H1 (cell line): ENCODE measurements around the gene ELANE. TPM values are rescaled to one million over a fixed set of nuclear protein-coding genes. Genes with fewer than 3 reads are reported as not detected.

ENCODE experiments used
- CTCF ChIA-PET: fragments of 300-600 bp; sonication (Branson Sonifier 250); formaldehyde crosslinking; loops from one replicate; lab custom pipeline; 2021; ENCODE audit not compliant: partially characterized antibody; lab: Charles Lee
- POLR2A ChIA-PET: fragments of 300-600 bp; sonication (Branson Sonifier 250); formaldehyde crosslinking; loops from one replicate; lab custom pipeline; 2021; ENCODE audit warnings: inconsistent platforms; ENCODE audit not compliant: partially characterized antibody; lab: Charles Lee
- DNase-seq, 2 experiments: peaks; one replicate each; pipeline versions ENCODE4 v3.0.0 to v3.0.0-alpha.2; 2010 to 2022; ENCODE audit warnings: low spot score in 2 of 2, low read depth in 1 of 2, mixed read lengths in 1 of 2
- FAIRE-seq: peaks from 2 replicates; lab custom pipeline; 2011; peaks lifted over from hg19 to GRCh38; lab: Jason Lieb, UNC
- H2AFZ ChIP-seq: 2 replicates; pipeline ENCODE4 v1.8.1; 2012; ENCODE audit warnings: low read length, inconsistent platforms
- H2AK5ac ChIP-seq: 2 replicates; pipeline ENCODE4 v1.6.1; 2013; ENCODE audit warnings: low read depth, low read length
- H2BK120ac ChIP-seq: replicated peaks from 2 replicates; pipeline ENCODE3; 2013; ENCODE audit warnings: low read depth, low read length, inconsistent platforms
- H2BK12ac ChIP-seq: 2 replicates; pipeline ENCODE4 v1.6.1; 2013; ENCODE audit warnings: low read depth, low read length
- H2BK15ac ChIP-seq: 2 replicates; pipeline ENCODE4 v1.6.1; 2013; ENCODE audit warnings: low read length
- H2BK20ac ChIP-seq: 2 replicates; pipeline ENCODE4 v1.6.1; 2013; ENCODE audit warnings: low read length
- H2BK5ac ChIP-seq: 2 replicates; pipeline ENCODE4 v1.6.1; 2013; ENCODE audit warnings: low read depth, low read length
- H3K14ac ChIP-seq: 2 replicates; pipeline ENCODE4 v1.6.1; 2013; ENCODE audit warnings: inconsistent platforms; ENCODE audit not compliant: insufficient read length
- H3K18ac ChIP-seq: 2 replicates; pipeline ENCODE4 v1.6.1; 2013; ENCODE audit warnings: low read length; ENCODE audit errors: extremely low read depth
- H3K23ac ChIP-seq: 2 replicates; pipeline ENCODE4 v1.6.1; 2013; ENCODE audit warnings: inconsistent platforms; ENCODE audit not compliant: insufficient read length
- H3K23me2 ChIP-seq: 2 replicates; pipeline ENCODE4 v1.6.1; 2013; ENCODE audit warnings: low read depth, low read length
- H3K27ac ChIP-seq: 2 replicates; pipeline ENCODE4 v1.6.1; 2011; ENCODE audit warnings: low read depth, low read length, inconsistent platforms
- H3K27me3 ChIP-seq, 4 experiments: replicated peaks in 1 of 4; 1 replicate in 1 of 4; 2 replicates in 3 of 4; pipeline versions ENCODE4 v1.6.1 to v1.8.1; 2011 to 2013; ENCODE audit warnings: low read length in 3 of 4, mild to moderate bottlenecking in 3 of 4, inconsistent platforms in 2 of 4, mixed read lengths in 2 of 4, moderate library complexity in 1 of 4; ENCODE audit not compliant: control insufficient read depth in 3 of 4, insufficient read depth in 3 of 4; ENCODE audit errors: extremely low read depth in 1 of 4
- H3K36me3 ChIP-seq, 4 experiments: 2 replicates each; pipeline versions ENCODE4 v1.6.1 to v1.8.1; 2011 to 2013; ENCODE audit warnings: mild to moderate bottlenecking in 4 of 4, low read length in 3 of 4, moderate library complexity in 2 of 4, control low read depth in 1 of 4, inconsistent platforms in 1 of 4; ENCODE audit not compliant: insufficient read depth in 4 of 4, control insufficient read depth in 2 of 4
- H3K4ac ChIP-seq: replicated peaks from 2 replicates; pipeline ENCODE3; 2013; ENCODE audit warnings: low read length, low read depth, mixed read lengths, inconsistent platforms; ENCODE audit not compliant: insufficient read length
- H3K4me1 ChIP-seq, 4 experiments: replicated peaks in 1 of 4; 1 replicate in 1 of 4; 2 replicates in 3 of 4; pipeline versions ENCODE4 v1.6.1 to v1.8.1; 2011 to 2013; ENCODE audit warnings: low read length in 3 of 4, inconsistent platforms in 2 of 4, mixed read lengths in 1 of 4; ENCODE audit not compliant: insufficient read depth in 4 of 4, control insufficient read depth in 3 of 4
- H3K4me2 ChIP-seq, 2 experiments: 2 replicates each; pipeline versions ENCODE4 v1.6.1 to v1.8.1; 2011 to 2013; ENCODE audit warnings: low read depth in 2 of 2, low read length in 2 of 2, control low read depth in 1 of 2, inconsistent platforms in 1 of 2, mild to moderate bottlenecking in 1 of 2; ENCODE audit not compliant: insufficient read depth in 1 of 2
- H3K4me3 ChIP-seq, 4 experiments: fragments of 200-600, 300-600 bp in 1 of 4; sonication (generic), shearing (Covaris generic), sonication (Bioruptor Twin) in 1 of 4; 2 replicates each; pipeline versions ENCODE4 v1.5.1 to v1.8.1; 2011 to 2016; ENCODE audit warnings: low read length in 4 of 4, low read depth in 3 of 4, control low read depth in 2 of 4, inconsistent platforms in 2 of 4, mild to moderate bottlenecking in 2 of 4, mixed read lengths in 1 of 4, moderate library complexity in 1 of 4; ENCODE audit not compliant: insufficient read depth in 2 of 4; ENCODE audit errors: extremely low read depth in 1 of 4
- H3K56ac ChIP-seq: replicated peaks from 2 replicates; pipeline ENCODE3; 2013; ENCODE audit warnings: low read depth, mild to moderate bottlenecking, mixed read lengths, low read length, inconsistent platforms; ENCODE audit not compliant: insufficient read length
- H3K79me1 ChIP-seq: 2 replicates; pipeline ENCODE4 v1.6.1; 2013; ENCODE audit warnings: low read depth, low read length, control low read depth
- H3K79me2 ChIP-seq, 2 experiments: 2 replicates each; pipeline versions ENCODE4 v1.6.1 to v1.8.1; 2012 to 2013; ENCODE audit warnings: low read length in 2 of 2, mild to moderate bottlenecking in 2 of 2, inconsistent platforms in 1 of 2; ENCODE audit not compliant: insufficient read depth in 2 of 2, control insufficient read depth in 1 of 2
- H3K9ac ChIP-seq, 4 experiments: replicated peaks in 1 of 4; 1 replicate in 1 of 4; 2 replicates in 3 of 4; pipeline versions ENCODE4 v1.6.1 to v1.8.1; 2011 to 2013; ENCODE audit warnings: low read depth in 3 of 4, low read length in 3 of 4, control low read depth in 2 of 4, mild to moderate bottlenecking in 2 of 4, moderate library complexity in 2 of 4, inconsistent platforms in 1 of 4; ENCODE audit errors: extremely low read depth in 1 of 4
- H3K9me3 ChIP-seq, 2 experiments: 2 replicates each; pipeline versions ENCODE4 v1.6.1 to v1.8.1; 2012 to 2013; ENCODE audit warnings: mild to moderate bottlenecking in 2 of 2, moderate library complexity in 2 of 2, control low read depth in 1 of 2, inconsistent platforms in 1 of 2, low read depth in 1 of 2, low read length in 1 of 2, mixed read lengths in 1 of 2; ENCODE audit not compliant: insufficient read depth in 2 of 2
- H4K20me1 ChIP-seq, 2 experiments: replicated peaks in 1 of 2; 2 replicates each; pipeline versions ENCODE3 to v1.8.1; 2011 to 2013; ENCODE audit warnings: inconsistent platforms in 2 of 2, low read length in 2 of 2, mild to moderate bottlenecking in 1 of 2; ENCODE audit not compliant: insufficient read depth in 2 of 2, control insufficient read depth in 1 of 2
- H4K5ac ChIP-seq: 2 replicates; pipeline ENCODE4 v1.6.1; 2013; ENCODE audit warnings: low read length, low read depth, mixed read lengths, inconsistent platforms; ENCODE audit not compliant: insufficient read length
- H4K8ac ChIP-seq: 2 replicates; pipeline ENCODE4 v1.8.0; 2013; ENCODE audit warnings: mild to moderate bottlenecking, moderate library complexity, low read length, inconsistent platforms; ENCODE audit not compliant: insufficient read depth; ENCODE audit errors: extremely low read depth
- H4K91ac ChIP-seq: replicated peaks from 2 replicates; pipeline ENCODE3; 2013; ENCODE audit warnings: low read length, mixed read lengths, inconsistent platforms; ENCODE audit not compliant: insufficient read length
- CBX5 ChIP-seq: fragments of 300-800, 300-1000 bp; sonication (generic); IDR thresholded peaks from 2 replicates; pipeline ENCODE4 v1.7.1; 2016; ENCODE audit warnings: antibody characterized with exemption, low read length, low read depth
- POLR2A ChIP-seq, 2 experiments: IDR thresholded peaks; 1 replicate in 1 of 2; 2 replicates in 1 of 2; pipeline ENCODE4 v1.6.1; 2011; ENCODE audit warnings: low read depth in 2 of 2, low read length in 2 of 2, mild to moderate bottlenecking in 2 of 2; ENCODE audit errors: control extremely low read depth in 1 of 2
- USF2 ChIP-seq: IDR thresholded peaks from 2 replicates; pipeline ENCODE4 v1.6.1; 2011; ENCODE audit warnings: low read length, improper control_type of control experiment
- WGBS, 2 experiments: shearing (Covaris generic) in 1 of 2; methylation state at CpG; one replicate each; pipeline versions ENCODE4 v1.1.6 to v1.1.7; 2013 to 2015; ENCODE audit warnings: low lambda C conversion rate in 2 of 2, mixed read lengths in 2 of 2, inconsistent platforms in 1 of 2, low coverage in 1 of 2, missing lambda C conversion rate in 1 of 2; ENCODE audit not compliant: insufficient replicate concordance in 2 of 2, insufficient coverage in 1 of 2, insufficient read length in 1 of 2; ENCODE audit errors: extremely low coverage in 1 of 2, missing lambda C conversion rate in 1 of 2; 5-methylcytosine and 5-hydroxymethylcytosine counted together
- polyA plus RNA-seq, 7 experiments: library from polyadenylated mRNA; depleted of rRNA in 3 of 7; stranded (reverse) in 5 of 7; unstranded in 2 of 7; fragments of >200 nt in 5 of 7; fragments of 200-250 nt in 2 of 7; gene quantifications; 1 replicate in 5 of 7; 2 replicates in 1 of 7; 4 replicates in 1 of 7; pipeline versions ENCODE4 v1.2.1 to v1.2.3, GENCODE V29; 2011 to 2013; ENCODE audit warnings: missing spikeins in 2 of 7, mixed read lengths in 2 of 7
- total RNA-seq: library from RNA; stranded (reverse); fragmentation: NEBNext Ultra II Directional; extraction: Animal tissue kit (Norgen Biotek cat#: 25700); gene quantifications from 2 replicates; pipeline ENCODE4 v1.2.1, GENCODE V29; 2021

ELANE gene
- total and polyA plus RNA-seq, 2 of the 8 experiments (the other 6 are each of a cell fraction or from before 2014, with no cell fraction given) = not detected

GRCh38 chr19:815079-815774, 36.9 kb upstream of the ELANE start:
- CTCF ChIA-PET = interaction anchor here (0.9 to 1.9 kb wide), 3 partner anchors 9 to 73 kb away, joined by 3 to 8 read pairs (median 4); no protein-coding TSS in a partner anchor
- Histone ChIP-seq H3K4me3 (no peak overlapping the region), H3K4ac (no peak overlapping the region), H2BK120ac (no peak overlapping the region), H2BK5ac (no peak overlapping the region), H3K27ac (no peak overlapping the region), H3K23ac (no peak overlapping the region), H4K5ac (no peak overlapping the region), H3K23me2 (peaks cover 12% of the 10 kb centered on the region; the same call in 1 of the 2 replicates), H3K79me1 (peaks cover 5% of the 10 kb centered on the region; the same call in 1 of the 2 replicates), H3K14ac (no peak overlapping the region), H2BK20ac (no peak overlapping the region), H2AFZ (no peak overlapping the region), H3K36me3 (peaks cover 12 to 50% (median 21%) of the 10 kb centered on the region in 4 experiments), H3K9me3 (no peaks in the 10 kb centered on the region), H4K91ac (no peak overlapping the region), H3K79me2 (peaks cover 0 to 7% of the 10 kb centered on the region in 2 experiments; a peak in 1 of 4 replicates), H2AK5ac (no peak overlapping the region), H3K56ac (no peak overlapping the region), H4K8ac (no peak overlapping the region), H3K4me1 (no peaks in the 10 kb centered on the region), H3K4me2 (no peak overlapping the region), H4K20me1 (peaks cover 2 to 21% of the 10 kb centered on the region in 2 experiments), H2BK15ac (no peak overlapping the region), H3K9ac (no peak overlapping the region), H2BK12ac (no peak overlapping the region), H3K18ac (no peak overlapping the region), H3K27me3 (no peaks in the 10 kb centered on the region)
- TF ChIP-seq CBX5 (no peak), POLR2A (IDR thresholded peaks at IDR 0.05; ENCODE audit: control extremely low read depth in 1 of 2, low read depth in 2 of 2, low read length in 2 of 2) (peak; percentile 51 to 68; a peak in 2 of 3 replicates), USF2 (no peak)
- FAIRE-seq (no peak), DNase-seq (no peak)
- POLR2A ChIA-PET = interaction anchor here (0.7 to 4.0 kb wide), 17 partner anchors 9 to 241 kb away, joined by 3 to 240 read pairs (median 4); partner anchors contain the start of gene PTBP1
- 97% methylated on average over 32 of the region's 47 CpGs; no CpG with 5 or more reads in 1 of the 2 experiments for WGBS, 2 experiments
